A549 (cell line): Measurements from ENCODE around the gene GFAP. TPM values are rescaled to one million over a fixed set of nuclear protein-coding genes. Genes with fewer than 3 reads are reported as not detected.

Experiments used
- ATAC-seq, 2 experiments: fragments of 200-7000 bp in 1 of 2; fragments of >200 bp in 1 of 2; cut with Nextera tagmentation in 1 of 2; cut with Tn5 transposase in 1 of 2; 3 replicates each; pipeline versions ENCODE4 v1.8.0 to v1.9.1; 2018 to 2020; ENCODE audit warnings: mild to moderate bottlenecking in 1 of 2, moderate library complexity in 1 of 2
- CTCF ChIA-PET: fragments of 300-600 bp; sonication (Branson Sonifier 250); formaldehyde crosslinking; extraction: SDS; loops from one replicate; lab custom pipeline; 2021; ENCODE audit warnings: antibody characterized with exemption, inconsistent platforms; lab: Yijun Ruan, JAX
- POLR2A ChIA-PET: fragments of 350-600 bp; formaldehyde crosslinking; extraction: SDS; loops from one replicate; lab custom pipeline; 2021; ENCODE audit warnings: antibody characterized with exemption, inconsistent platforms; lab: Yijun Ruan, JAX
- DNase-seq, 2 experiments: peaks; one replicate each; pipeline versions ENCODE4 v3.0.0 to v3.0.0-alpha.2; 2011 to 2016; ENCODE audit warnings: low read depth in 1 of 2, low spot score in 1 of 2
- FAIRE-seq: peaks from 2 replicates; lab custom pipeline; 2011; peaks lifted over from hg19 to GRCh38; lab: Jason Lieb, UNC
- H3K27ac ChIP-seq, 2 experiments: fragments of >200 bp; sonication (Bioruptor Twin); formaldehyde crosslinking; 3 replicates each; pipeline ENCODE4 v1.5.1; 2016 to 2017
- H3K4me1 ChIP-seq: fragments of >200 bp; sonication (Bioruptor Twin); formaldehyde crosslinking; 3 replicates; pipeline ENCODE4 v1.6.1; 2016
- H3K4me2 ChIP-seq: fragments of >200 bp; sonication (Bioruptor Twin); formaldehyde crosslinking; 3 replicates; pipeline ENCODE4 v1.6.1; 2016
- H3K4me3 ChIP-seq: fragments of >200 bp; sonication (Bioruptor Twin); formaldehyde crosslinking; 3 replicates; pipeline ENCODE4 v1.5.1; 2016
- H3K9me3 ChIP-seq: fragments of >200 bp; sonication (Bioruptor Twin); formaldehyde crosslinking; 3 replicates; pipeline ENCODE4 v1.6.1; 2016
- BHLHE40 ChIP-seq: IDR thresholded peaks from 2 replicates; pipeline ENCODE4 v1.6.1; 2012; ENCODE audit warnings: low read depth, low read length, inconsistent platforms
- CBX8 ChIP-seq: fragments of 200-600 bp; sonication (generic); IDR thresholded peaks from 2 replicates; pipeline ENCODE4 v1.6.1; 2016
- HOXB13 ChIP-seq: fragments of 250-450 bp; sonication (Bioruptor Pico); IDR thresholded peaks from 2 replicates; pipeline ENCODE4 v1.5.0; 2020; ENCODE audit warnings: low read depth, mild to moderate bottlenecking, moderate library complexity
- JUN ChIP-seq, 2 experiments: fragments of >200 bp; sonication (Bioruptor Twin); formaldehyde crosslinking; IDR thresholded peaks; 2 replicates in 1 of 2; 3 replicates in 1 of 2; pipeline ENCODE4 v1.6.1; 2016 to 2017
- MAFK ChIP-seq: fragments of 450-650 bp; IDR thresholded peaks from 2 replicates; pipeline ENCODE4 v1.6.1; 2014; ENCODE audit not compliant: partially characterized antibody
- NFE2L2 ChIP-seq: fragments of 150-350 bp; conservative IDR thresholded peaks from 2 replicates; pipeline ENCODE4 v1.6.1; 2014; ENCODE audit warnings: low read length
- POLR2A ChIP-seq: IDR thresholded peaks from 2 replicates; pipeline ENCODE4 v1.6.1; 2012; ENCODE audit warnings: mild to moderate bottlenecking, low read length
- RARB ChIP-seq: fragments of 250-450 bp; sonication (Bioruptor Pico); IDR thresholded peaks from 2 replicates; pipeline ENCODE4 v1.8.0; 2021; ENCODE audit warnings: mild to moderate bottlenecking, moderate library complexity
- RFX5 ChIP-seq: fragments of 450-650 bp; IDR thresholded peaks from 2 replicates; pipeline ENCODE4 v1.7.1; 2014; ENCODE audit warnings: antibody characterized with exemption, mild to moderate bottlenecking, moderate library complexity
- SMC3 ChIP-seq: fragments of >200 bp; sonication (Bioruptor Twin); formaldehyde crosslinking; IDR thresholded peaks from 3 replicates; pipeline ENCODE4 v1.6.1; 2018; ENCODE audit warnings: inconsistent platforms
- SREBF2 ChIP-seq: fragments of 450-650 bp; IDR thresholded peaks from 2 replicates; pipeline ENCODE4 v1.6.1; 2014; ENCODE audit warnings: mild to moderate bottlenecking, moderate library complexity
- TFCP2L1 ChIP-seq: fragments of 250-450 bp; sonication (Bioruptor Pico); IDR thresholded peaks from 2 replicates; pipeline ENCODE4 v1.5.0; 2021; ENCODE audit warnings: mild to moderate bottlenecking
- WGBS: methylation state at CpG from one replicate; pipeline ENCODE4 v1.1.6; 2017; ENCODE audit errors: missing lambda C conversion rate; 5-methylcytosine and 5-hydroxymethylcytosine counted together
- polyA plus RNA-seq, 4 experiments: library from polyadenylated mRNA; depleted of rRNA in 3 of 4; stranded (reverse); fragments of >200 nt; fragmentation: RNase III in 1 of 4; extraction: RNeasy Plus Mini Kit Qiagen cat#74134 plus additional on column Dnase treatment in 1 of 4; gene quantifications; 2 replicates in 3 of 4; 3 replicates in 1 of 4; pipeline ENCODE4 v1.2.3, GENCODE V29; 2011 to 2017
- TF ChIP-seq, protein P1 (sequence below): IDR thresholded peaks from 2 replicates; pipeline ENCODE4 v1.6.1; 2012
- TF ChIP-seq, protein P2 (sequence below): IDR thresholded peaks from 2 replicates; pipeline ENCODE4 v1.6.1; 2012
- TF ChIP-seq, protein P3 (sequence below): fragments of 250-450 bp; sonication (Bioruptor Pico); IDR thresholded peaks from 2 replicates; pipeline ENCODE4 v1.5.0; 2020; ENCODE audit warnings: low read depth, mild to moderate bottlenecking, moderate library complexity
- TF ChIP-seq, protein P4 (sequence below): IDR thresholded peaks from 2 replicates; pipeline ENCODE4 v1.6.1; 2012; ENCODE audit warnings: low read depth, borderline replicate concordance

GFAP gene
- polyA plus RNA-seq, 2 of the 4 experiments (the other 2 are of a cell fraction), result 1.5 to 1.8 TPM

DNA sequence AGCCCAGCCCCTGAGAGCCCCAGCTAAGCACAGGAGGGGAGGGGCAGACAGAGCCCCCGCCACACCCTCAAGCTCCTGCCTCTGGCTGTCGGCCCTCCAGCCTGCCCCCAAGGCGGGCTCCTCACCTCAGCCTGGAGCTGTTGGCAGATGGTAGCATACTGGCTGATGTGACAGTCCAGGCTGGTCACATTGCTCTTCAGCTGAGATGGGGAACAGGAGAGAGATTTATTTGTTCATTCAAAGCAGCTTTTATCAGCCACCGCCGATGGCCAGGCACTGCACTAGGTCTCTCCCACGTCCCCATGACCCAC is 17.4 kb upstream of the GFAP start:
- no peak for DNase-seq
- H3K27ac ChIP-seq, result no peak overlapping the region
- no peak for FAIRE-seq
- ChIA-PET POLR2A (interaction anchor here (0.6 to 0.8 kb wide), 2 partner anchors 38 to 1328 kb away, joined by 3 to 5 read pairs; no protein-coding TSS in a partner anchor), CTCF (interaction anchor here (0.6 to 38.8 kb wide), 7 partner anchors 10 to 203 kb away, joined by 3 to 1853 read pairs (median 6); partner anchors contain the start of genes ACBD4, DCAKD, GFAP and KIF18B)
- H3K4me3 ChIP-seq, result no peak overlapping the region
- no peak for TF ChIP-seq RARB (CRISPR knock-in tag)
- TF ChIP-seq POLR2A, result no peak
- TF ChIP-seq, all 56 proteins: peak for 0
- Histone ChIP-seq H3K4me2 (no peak overlapping the region), H3K9me3 (no peaks in the 10 kb centered on the region), H3K4me1 (no peaks in the 10 kb centered on the region)
- 95% methylated on average over 6 of the region's 6 CpGs for WGBS
- ATAC-seq, result no peak

DNA sequence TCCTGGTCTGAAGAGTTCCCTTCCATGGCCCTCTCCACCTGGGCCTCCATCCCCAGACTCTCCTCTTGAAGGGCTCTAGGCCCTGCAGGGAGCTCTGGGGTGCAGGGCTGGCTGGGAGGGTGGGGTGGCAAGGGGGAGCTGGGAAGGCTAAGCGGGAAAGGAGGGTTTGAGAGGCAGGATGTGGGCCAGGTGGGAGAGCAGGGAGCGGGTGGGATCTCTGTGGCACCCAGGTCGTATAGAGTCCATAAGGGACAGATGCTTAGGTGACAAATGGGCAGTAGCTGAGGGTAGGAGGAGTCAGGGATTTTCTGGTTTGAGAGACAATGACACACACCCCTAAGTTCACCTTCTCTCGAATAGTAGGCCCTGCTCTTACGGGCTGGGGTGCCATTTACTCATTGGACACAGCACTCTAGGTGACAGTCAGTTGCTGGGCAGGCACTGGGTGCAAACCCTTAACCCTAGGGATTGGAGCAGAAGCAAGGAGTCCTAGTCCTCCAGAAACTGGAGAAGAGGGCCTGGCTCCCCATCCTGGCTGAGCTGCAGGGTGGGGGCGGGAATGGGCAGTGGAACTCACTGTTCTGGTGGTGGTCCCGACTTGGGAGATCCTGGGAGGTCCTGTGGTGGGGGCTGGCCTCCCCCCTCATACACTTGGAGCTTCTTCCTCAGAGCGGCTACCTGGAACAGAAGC is 16.9 kb upstream of the GFAP start:
- DNase-seq, result no peak
- no peak overlapping the region for H3K4me2 ChIP-seq
- 92% methylated on average over 7 of the region's 8 CpGs for WGBS
- POLR2A ChIA-PET, result interaction anchor here (0.6 to 0.8 kb wide), 2 partner anchors 38 to 1328 kb away, joined by 3 to 5 read pairs; no protein-coding TSS in a partner anchor
- no peak for FAIRE-seq
- no peaks in the 10 kb centered on the region for H3K9me3 ChIP-seq
- no peaks in the 10 kb centered on the region for H3K4me1 ChIP-seq
- TF ChIP-seq RFX5 (0 out of 2 replicates have a peak, but pooled peaks have one; percentile 33), CBX8 (no peak), NFE2L2 (no peak)
- no peak for ATAC-seq
- CTCF ChIA-PET, result interaction anchor here (0.6 to 38.8 kb wide), 8 partner anchors 10 to 203 kb away, joined by 3 to 1853 read pairs (median 6); partner anchors contain the start of genes ACBD4, DCAKD, GFAP and HIGD1B
- H3K27ac ChIP-seq, result no peak overlapping the region
- no peak overlapping the region for H3K4me3 ChIP-seq

DNA sequence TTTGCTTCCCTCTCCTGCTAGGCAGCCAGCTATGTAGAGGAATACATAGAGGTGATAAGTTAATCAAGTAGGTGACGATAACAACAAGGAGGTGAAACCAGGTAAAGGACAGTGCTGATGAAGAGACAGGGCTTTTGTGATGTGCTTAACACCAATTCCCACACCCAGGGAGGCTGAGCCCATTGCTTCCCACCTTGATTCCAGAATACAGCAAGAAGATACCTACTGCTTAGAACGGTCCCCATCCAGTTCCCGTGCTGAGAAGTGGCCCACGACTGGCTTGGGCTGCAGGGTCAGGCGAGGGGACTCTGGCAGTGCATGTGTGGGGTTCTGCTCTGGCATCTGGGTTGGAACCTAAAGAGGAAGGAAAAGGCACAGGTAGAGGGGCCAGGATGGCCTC is 16.1 kb upstream of the GFAP start:
- FAIRE-seq, result no peak
- no peaks in the 10 kb centered on the region for H3K4me1 ChIP-seq
- no peak overlapping the region for H3K4me2 ChIP-seq
- no peaks in the 10 kb centered on the region for H3K9me3 ChIP-seq
- TF ChIP-seq, protein P1, sequence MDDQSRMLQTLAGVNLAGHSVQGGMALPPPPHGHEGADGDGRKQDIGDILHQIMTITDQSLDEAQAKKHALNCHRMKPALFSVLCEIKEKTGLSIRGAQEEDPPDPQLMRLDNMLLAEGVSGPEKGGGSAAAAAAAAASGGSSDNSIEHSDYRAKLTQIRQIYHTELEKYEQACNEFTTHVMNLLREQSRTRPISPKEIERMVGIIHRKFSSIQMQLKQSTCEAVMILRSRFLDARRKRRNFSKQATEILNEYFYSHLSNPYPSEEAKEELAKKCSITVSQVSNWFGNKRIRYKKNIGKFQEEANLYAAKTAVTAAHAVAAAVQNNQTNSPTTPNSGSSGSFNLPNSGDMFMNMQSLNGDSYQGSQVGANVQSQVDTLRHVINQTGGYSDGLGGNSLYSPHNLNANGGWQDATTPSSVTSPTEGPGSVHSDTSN, result no peak
- TF ChIP-seq CBX8 (no peak), BHLHE40 (no peak), TFCP2L1 (CRISPR knock-in tag) (no peak), SREBF2 (no peak), HOXB13 (CRISPR knock-in tag) (no peak), JUN (IDR thresholded peaks at IDR 0.05) (no peak)
- TF ChIP-seq, protein P2, sequence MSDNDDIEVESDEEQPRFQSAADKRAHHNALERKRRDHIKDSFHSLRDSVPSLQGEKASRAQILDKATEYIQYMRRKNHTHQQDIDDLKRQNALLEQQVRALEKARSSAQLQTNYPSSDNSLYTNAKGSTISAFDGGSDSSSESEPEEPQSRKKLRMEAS, result no peak
- TF ChIP-seq, protein P3, sequence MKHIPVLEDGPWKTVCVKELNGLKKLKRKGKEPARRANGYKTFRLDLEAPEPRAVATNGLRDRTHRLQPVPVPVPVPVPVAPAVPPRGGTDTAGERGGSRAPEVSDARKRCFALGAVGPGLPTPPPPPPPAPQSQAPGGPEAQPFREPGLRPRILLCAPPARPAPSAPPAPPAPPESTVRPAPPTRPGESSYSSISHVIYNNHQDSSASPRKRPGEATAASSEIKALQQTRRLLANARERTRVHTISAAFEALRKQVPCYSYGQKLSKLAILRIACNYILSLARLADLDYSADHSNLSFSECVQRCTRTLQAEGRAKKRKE, result no peak
- TF ChIP-seq, protein P4, sequence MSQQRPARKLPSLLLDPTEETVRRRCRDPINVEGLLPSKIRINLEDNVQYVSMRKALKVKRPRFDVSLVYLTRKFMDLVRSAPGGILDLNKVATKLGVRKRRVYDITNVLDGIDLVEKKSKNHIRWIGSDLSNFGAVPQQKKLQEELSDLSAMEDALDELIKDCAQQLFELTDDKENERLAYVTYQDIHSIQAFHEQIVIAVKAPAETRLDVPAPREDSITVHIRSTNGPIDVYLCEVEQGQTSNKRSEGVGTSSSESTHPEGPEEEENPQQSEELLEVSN, result no peak
- TF ChIP-seq, all 56 proteins: peak for 0
- ATAC-seq (no peak), DNase-seq (no peak)
- Histone ChIP-seq H3K4me3 (no peak overlapping the region), H3K27ac (no peak overlapping the region)
- CTCF ChIA-PET, result interaction anchor here (1.0 to 38.8 kb wide), 6 partner anchors 9 to 204 kb away, joined by 3 to 1853 read pairs (median 379); partner anchors contain the start of genes ACBD4, DCAKD, GFAP and HIGD1B
- POLR2A ChIA-PET, result no interaction called here
- WGBS, result 91% methylated on average over 5 of the region's 5 CpGs

DNA sequence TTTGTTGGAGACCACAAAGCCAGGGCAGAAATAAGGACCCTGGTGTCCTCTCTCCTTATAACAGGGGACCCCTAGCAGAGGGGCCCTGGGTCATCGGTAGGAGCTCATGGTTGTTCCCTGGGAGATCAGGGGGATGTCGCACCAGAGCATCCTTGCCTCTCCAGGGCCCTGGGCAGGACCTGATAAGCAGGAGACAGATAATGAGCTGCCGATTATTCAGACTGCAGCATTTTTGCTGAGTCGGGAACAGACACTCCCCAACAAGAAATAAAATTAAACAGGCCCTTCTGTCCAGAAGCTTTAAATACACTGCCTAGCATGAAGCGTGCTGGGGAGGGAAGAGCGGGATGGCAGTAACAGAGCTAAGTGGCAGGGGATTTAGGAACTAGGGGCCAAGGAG is 15.4 kb upstream of the GFAP start:
- FAIRE-seq (no peak), DNase-seq (no peak), ATAC-seq (no peak)
- ChIA-PET POLR2A (no interaction called here), CTCF (interaction anchor here (1.0 to 38.8 kb wide), 6 partner anchors 8 to 205 kb away, joined by 3 to 1853 read pairs (median 378); partner anchors contain the start of genes ACBD4, DCAKD, GFAP and KIF18B)
- no peak overlapping the region for H3K4me3 ChIP-seq
- no peaks in the 10 kb centered on the region for H3K4me1 ChIP-seq
- H3K27ac ChIP-seq, result no peak overlapping the region
- TF ChIP-seq MAFK, result peak; percentile 87
- no peak for TF ChIP-seq SMC3
- TF ChIP-seq, all 56 proteins: peak for 1
- Histone ChIP-seq H3K9me3 (no peaks in the 10 kb centered on the region), H3K4me2 (no peak overlapping the region)
- WGBS, result 91% methylated on average over 6 of the region's 6 CpGs
